Esophagus muscularis mucosa (tissue), 4 donors: ENCODE results near the gene BFSP1. TPM values are rescaled to one million over a fixed set of nuclear protein-coding genes. Genes with fewer than 3 reads are reported as not detected.
A peak's percentile ranks its signal among the peaks of the same experiment; 100 is the strongest.

Source experiments
- DNase-seq: peaks from one replicate; pipeline ENCODE4 v3.0.0-alpha.2; 2017; ENCODE audit errors: extremely low spot score
- H3K27ac ChIP-seq, 4 donors: fragments of 200-600 bp; sonication (generic); replicated peaks in 1 of 4; 1 replicate in 3 of 4; 2 replicates in 1 of 4; pipeline ENCODE4 v1.5.1; 2016 to 2019; ENCODE audit warnings: mild to moderate bottlenecking in 1 of 4
- H3K27me3 ChIP-seq, 4 donors: fragments of 200-600 bp; sonication (generic); one replicate each; pipeline versions ENCODE4 v1.5.1 to v1.6.0; 2016 to 2019
- H3K36me3 ChIP-seq, 4 donors: fragments of 200-600 bp; sonication (generic); one replicate each; pipeline ENCODE4 v1.5.1; 2016 to 2019
- H3K4me1 ChIP-seq, 4 donors: fragments of 200-600 bp; sonication (generic); one replicate each; pipeline ENCODE4 v1.5.1; 2016 to 2019
- H3K4me3 ChIP-seq, 4 donors: fragments of 200-600 bp; sonication (generic); 1 replicate in 2 of 4; 2 replicates in 2 of 4; pipeline ENCODE4 v1.5.1; 2016 to 2019; ENCODE audit warnings: mild to moderate bottlenecking in 4 of 4, moderate library complexity in 1 of 4
- H3K9me3 ChIP-seq, 4 donors: fragments of 200-600 bp; sonication (generic); 1 replicate in 3 of 4; 2 replicates in 1 of 4; pipeline ENCODE4 v1.5.1; 2016 to 2019
- CTCF ChIP-seq, 3 experiments: fragments of 200-600 bp in 2 of 3; fragments of 450-650 bp in 1 of 3; sonication (generic) in 2 of 3; IDR thresholded peaks; one replicate each; pipeline ENCODE4 v1.5.1; 2017 to 2019; ENCODE audit warnings: antibody characterized with exemption in 3 of 3, mild to moderate bottlenecking in 2 of 3, moderate library complexity in 1 of 3
- EP300 ChIP-seq: sonication (generic); formaldehyde crosslinking; IDR thresholded peaks from one replicate; pipeline ENCODE4 v1.6.1; 2017; ENCODE audit warnings: antibody characterized with exemption
- POLR2A ChIP-seq: fragments of 450-650 bp; IDR thresholded peaks from one replicate; pipeline ENCODE4 v1.6.1; 2017; ENCODE audit warnings: antibody characterized with exemption, moderate library complexity, mild to moderate bottlenecking, low read depth
- POLR2AphosphoS5 ChIP-seq, 2 donors: sonication (generic); formaldehyde crosslinking; IDR thresholded peaks; one replicate each; pipeline ENCODE4 v1.6.1; 2017; ENCODE audit warnings: antibody characterized with exemption in 2 of 2
- WGBS: methylation state at CpG from one replicate; pipeline ENCODE4 v1.1.5; 2018; 5-methylcytosine and 5-hydroxymethylcytosine counted together
- intact Hi-C: fragments of 100-400 bp; cut with DNase I; formaldehyde crosslinking; loops from one replicate; pipeline ENCODE4 v1.15.1; 2023
- total RNA-seq, 4 donors: library from RNA; depleted of rRNA; stranded (reverse); fragments of >200 nt; gene quantifications; one replicate each; pipeline versions ENCODE4 v1.1.0 to v1.2.1, GENCODE V29; 2016

The BFSP1 gene
- total RNA-seq, 4 donors from 2014 or later, result 2.7 to 7.3 (median 6.4) TPM

GRCh38 chr20:17505636-17506517 lies 25.3 kb downstream of the BFSP1 start:
- H3K9me3 ChIP-seq, result no peaks in the 10 kb centered on the region
- peaks cover 0 to 4% (median 0%) of the 10 kb centered on the region in 4 donors for H3K36me3 ChIP-seq
- TF ChIP-seq POLR2AphosphoS5 (IDR thresholded peaks at IDR 0.05), result no peak
- no peak for TF ChIP-seq CTCF (IDR thresholded peaks at IDR 0.05)
- TF ChIP-seq POLR2A, result no peak
- no peak for TF ChIP-seq EP300
- H3K4me1 ChIP-seq, result peaks cover 8 to 19% (median 15%) of the 10 kb centered on the region in 4 donors
- peak overlapping the region; percentile 54 to 66 (median 59) for H3K4me3 ChIP-seq
- H3K27me3 ChIP-seq, result no peaks in the 10 kb centered on the region
- no peak for DNase-seq
- H3K27ac ChIP-seq, result peak overlapping the region in 3 of 4 donors; percentile 1 to 53 (median 50)
- intact Hi-C loops, result loop anchor here (2.0 to 5.0 kb wide), 2 partner anchors 113 to 396 kb away; no protein-coding TSS in a partner anchor
- 69% methylated on average over 19 of the region's 19 CpGs for WGBS

GRCh38 chr20:17504898-17505635 lies 26.1 kb downstream of the BFSP1 start:
- H3K36me3 ChIP-seq, result peaks cover 0 to 4% (median 0%) of the 10 kb centered on the region in 4 donors
- TF ChIP-seq EP300 (no peak), POLR2AphosphoS5 (IDR thresholded peaks at IDR 0.05) (no peak), CTCF (IDR thresholded peaks at IDR 0.05) (peak; percentile 62 to 82 (median 71))
- H3K4me3 ChIP-seq, result peak overlapping the region; percentile 54 to 66 (median 59)
- peak overlapping the region in 3 of 4 donors; percentile 1 to 53 (median 50) for H3K27ac ChIP-seq
- H3K27me3 ChIP-seq, result no peaks in the 10 kb centered on the region
- 3% methylated on average over 15 of the region's 30 CpGs for WGBS
- no peaks in the 10 kb centered on the region for H3K9me3 ChIP-seq
- peaks cover 8 to 19% (median 15%) of the 10 kb centered on the region in 4 donors for H3K4me1 ChIP-seq
- no peak for DNase-seq
- intact Hi-C loops, result loop anchor here (2.0 to 5.0 kb wide), 2 partner anchors 114 to 397 kb away; no protein-coding TSS in a partner anchor

- intact Hi-C loops, result loop anchor here (2.0 kb wide), 1 partner anchor 115 kb away; no protein-coding TSS in a partner anchor
- Histone ChIP-seq H3K4me1 (peaks cover 8 to 19% (median 15%) of the 10 kb centered on the region in 4 donors), H3K4me3 (peak overlapping the region; percentile 54 to 66 (median 59)), H3K27me3 (no peaks in the 10 kb centered on the region), H3K27ac (peak overlapping the region in 1 of 4 donors; percentile 53), H3K36me3 (peaks cover 0 to 4% (median 0%) of the 10 kb centered on the region in 4 donors), H3K9me3 (no peaks in the 10 kb centered on the region)
- TF ChIP-seq CTCF (IDR thresholded peaks at IDR 0.05) (no peak), POLR2A (no peak)
- 36% methylated on average over 23 of the region's 23 CpGs for WGBS
- no peak for DNase-seq
Observed at GRCh38 chr20:17504066-17504897, 26.9 kb downstream of the BFSP1 start.

GRCh38 chr20:17503301-17504065 lies 27.7 kb downstream of the BFSP1 start:
- intact Hi-C loops, result loop anchor here (2.0 kb wide), 1 partner anchor 115 kb away; no protein-coding TSS in a partner anchor

More at GRCh38 chr20:17503301-17504065, 27.7 kb downstream of the BFSP1 start:
- peaks cover 8 to 20% (median 15%) of the 10 kb centered on the region in 4 donors for H3K4me1 ChIP-seq
- H3K36me3 ChIP-seq, result peaks cover 0 to 2% (median 0%) of the 10 kb centered on the region in 4 donors
- no peak overlapping the region for H3K4me3 ChIP-seq
- no peaks in the 10 kb centered on the region for H3K27me3 ChIP-seq
- H3K27ac ChIP-seq, result no peak overlapping the region
- H3K9me3 ChIP-seq, result no peaks in the 10 kb centered on the region
- TF ChIP-seq POLR2AphosphoS5 (IDR thresholded peaks at IDR 0.05) (no peak), POLR2A (no peak), EP300 (no peak), CTCF (IDR thresholded peaks at IDR 0.05) (no peak)
- DNase-seq, result no peak
- WGBS, result 81% methylated on average over 4 of the region's 6 CpGs
